Fibroblast of skin of left quadriceps (primary cell): ENCODE data around the gene ZNF521.

Source experiments
- DNase-seq, 2 experiments: peaks; one replicate each; pipeline ENCODE4 v3.0.0-alpha.2; 2013; ENCODE audit warnings: low read depth in 2 of 2

ZNF521 gene

GRCh38 chr18:25075783-25076182 is 276.2 kb downstream of the ZNF521 start:
- peak; percentile 49 to 51 for DNase-seq

- no peak for DNase-seq
Measured at GRCh38 chr18:25075331-25075730, 276.6 kb downstream of the ZNF521 start.

DNA sequence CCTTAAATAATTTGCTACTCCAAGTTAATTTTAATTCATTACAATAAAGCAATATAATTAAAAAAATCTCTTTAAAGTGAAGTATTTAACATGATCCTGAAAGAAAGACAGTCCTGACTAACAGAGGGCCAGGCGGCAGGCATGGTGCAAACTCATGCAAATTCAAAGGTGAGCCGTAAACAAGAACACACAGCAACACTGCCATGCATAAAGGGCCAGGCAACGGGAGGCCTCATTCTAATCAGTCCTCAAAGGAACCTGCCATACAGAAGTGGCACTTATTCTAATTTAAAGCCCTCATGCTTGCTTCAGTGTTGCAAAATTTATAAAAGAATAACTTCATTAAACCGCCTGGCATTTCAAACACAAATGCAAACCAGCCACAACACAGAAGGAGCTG is 277.0 kb downstream of the ZNF521 start:
- no peak for DNase-seq

- no peak for DNase-seq
Measured at GRCh38 chr18:25072205-25072604, 279.8 kb downstream of the ZNF521 start.

- no peak for DNase-seq
Measured at GRCh38 chr18:25067275-25068025, 284.5 kb downstream of the ZNF521 start.

DNA sequence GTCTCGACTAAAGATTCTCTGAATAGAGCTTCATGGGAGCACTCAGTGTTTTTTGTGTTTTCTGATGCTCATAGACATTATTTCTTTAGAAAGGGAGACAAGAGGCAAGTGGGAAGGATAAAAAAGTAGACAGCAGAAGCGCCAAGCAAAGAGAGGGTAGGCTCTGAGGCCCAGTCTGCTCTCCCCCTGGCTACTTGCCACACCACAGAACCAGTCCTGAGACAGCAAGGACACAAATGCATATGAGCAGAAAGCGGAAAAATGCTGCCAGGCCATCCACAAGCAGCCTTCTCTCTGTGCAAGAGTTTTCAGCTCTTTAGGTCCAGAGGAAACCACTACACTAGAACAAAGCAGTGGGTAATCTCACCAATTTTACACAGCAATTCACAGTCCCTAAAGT is 285.4 kb downstream of the ZNF521 start:
- no peak for DNase-seq

GRCh38 chr18:25062720-25063119 is 289.2 kb downstream of the ZNF521 start:
- DNase-seq, result no peak

DNA sequence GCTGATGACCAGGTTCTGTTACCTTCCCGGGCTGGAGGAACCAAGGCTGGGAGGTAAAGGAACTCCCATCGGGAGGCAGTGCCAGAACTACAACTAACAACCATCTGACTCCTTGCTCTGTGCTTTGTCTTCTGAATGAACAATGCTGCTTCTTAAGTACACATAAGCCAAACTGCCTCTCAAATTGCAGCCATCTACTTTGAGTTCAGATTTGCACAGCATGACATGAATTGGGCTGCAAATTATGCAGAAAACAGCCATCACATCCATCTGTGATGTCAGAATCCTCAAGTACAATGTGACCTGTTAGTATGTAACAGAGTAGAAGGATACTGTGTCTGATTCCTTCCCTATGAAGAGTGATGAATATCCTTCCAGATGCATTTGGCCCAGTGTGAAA is 290.6 kb downstream of the ZNF521 start:
- no peak for DNase-seq

DNA sequence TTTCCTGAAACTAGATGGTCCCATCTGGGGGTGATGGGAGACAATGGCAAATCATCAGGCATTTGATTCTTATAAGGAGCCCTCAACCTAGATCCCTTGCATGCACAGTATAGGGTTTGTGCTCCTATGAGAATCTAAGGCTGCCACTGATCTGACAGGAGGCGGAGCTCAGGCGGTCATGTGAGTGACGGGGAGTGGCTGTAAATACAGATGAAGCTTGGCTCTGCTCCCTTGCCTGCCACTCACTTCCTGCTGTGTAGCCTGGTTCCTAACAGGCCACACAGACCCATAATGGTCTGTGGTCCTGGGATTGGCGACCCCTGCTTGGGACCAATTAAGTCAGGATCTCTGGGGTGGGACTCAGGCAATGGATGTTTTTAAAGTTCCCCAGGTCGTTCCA is 293.4 kb downstream of the ZNF521 start:
- no peak for DNase-seq

DNA sequence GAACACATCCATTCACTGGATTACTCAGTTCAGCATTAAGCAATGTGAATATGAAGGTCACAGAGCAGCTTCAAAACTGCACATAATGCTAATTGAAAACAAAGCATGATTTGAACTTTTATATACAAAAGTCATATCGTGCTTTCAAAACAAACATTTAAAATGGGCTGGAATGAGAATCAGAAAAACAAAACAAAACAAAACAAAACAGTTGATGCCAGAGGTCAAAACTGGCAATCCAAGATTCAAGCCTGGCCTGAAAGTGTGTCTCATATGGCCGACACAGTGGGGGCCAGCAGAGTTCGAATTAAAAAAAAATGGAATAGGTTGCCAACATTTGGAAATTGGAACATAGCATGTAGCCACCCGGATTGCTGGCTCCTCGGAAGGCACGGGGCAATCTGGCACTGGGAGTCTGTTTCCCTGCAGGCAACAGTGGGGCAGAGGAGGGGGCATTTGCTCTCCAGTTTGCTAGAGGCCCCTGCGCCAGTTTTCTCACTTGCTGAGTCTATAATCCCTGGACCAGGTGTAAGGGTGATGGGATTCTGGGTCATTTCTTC is 294.4 kb downstream of the ZNF521 start:
- no peak for DNase-seq

- DNase-seq, result no peak
Measured at GRCh38 chr18:25056429-25056828, 295.5 kb downstream of the ZNF521 start.

GRCh38 chr18:25055076-25055475 is 296.9 kb downstream of the ZNF521 start:
- peak in 1 of 2 experiments; percentile 11 for DNase-seq

DNA sequence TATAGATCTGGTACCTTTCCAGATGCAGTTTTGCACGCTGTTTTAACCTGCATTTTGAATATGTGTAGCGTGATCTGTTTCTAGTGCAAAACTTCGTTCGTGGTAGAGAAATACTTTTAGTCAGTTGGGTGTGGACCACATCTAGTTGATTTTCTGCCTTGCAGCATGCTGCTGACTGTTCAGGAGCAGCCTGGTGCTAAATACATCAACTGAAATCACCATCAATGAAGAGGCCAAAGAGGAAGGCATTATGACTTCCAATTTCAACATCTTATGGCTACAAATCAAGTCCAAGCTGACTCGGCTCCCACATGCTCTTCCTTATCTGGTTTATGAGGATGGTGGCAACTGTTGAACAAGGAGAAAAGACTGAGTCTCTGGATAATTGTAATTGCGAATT is 298.5 kb downstream of the ZNF521 start:
- DNase-seq, result no peak

DNA sequence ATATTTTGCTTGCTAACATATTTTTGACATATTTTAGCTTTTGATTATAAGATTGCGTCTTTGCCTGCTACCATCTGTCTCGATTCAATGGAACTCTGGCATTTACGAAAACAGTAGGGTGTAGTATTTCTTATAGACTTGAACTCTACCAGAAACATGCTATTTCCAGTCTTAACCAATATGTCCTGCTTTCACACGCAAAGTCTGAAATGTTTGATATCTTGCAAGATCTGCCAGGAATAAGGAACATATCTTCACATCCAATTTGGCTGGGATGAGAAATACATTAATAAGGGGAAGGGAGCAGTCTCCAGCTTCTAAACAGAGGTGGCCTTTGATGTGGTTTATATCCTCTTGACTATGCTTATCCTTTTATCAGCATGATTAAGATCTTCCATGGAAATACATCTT is 299.4 kb downstream of the ZNF521 start:
- peak in 1 of 2 experiments; percentile 7 for DNase-seq

DNA sequence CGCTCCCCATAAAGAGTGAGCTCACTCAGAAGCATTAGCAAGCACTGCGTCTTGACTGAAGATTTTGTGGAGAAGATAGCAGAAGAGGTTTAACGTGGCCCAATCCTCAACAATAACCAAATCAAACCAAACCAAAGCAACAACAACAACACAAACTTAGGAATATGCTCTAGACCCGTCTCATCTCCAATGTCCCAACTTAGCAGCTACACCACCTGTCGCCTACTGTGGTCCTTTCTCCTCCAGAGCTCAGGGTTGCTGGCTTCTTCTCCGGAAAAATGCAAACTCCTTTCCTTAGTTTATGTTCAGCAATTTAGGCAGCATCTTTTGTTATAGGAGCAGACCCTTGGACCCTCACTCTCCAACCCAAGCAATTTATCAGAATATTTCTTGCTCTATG is 301.4 kb downstream of the ZNF521 start:
- DNase-seq, result no peak

DNA sequence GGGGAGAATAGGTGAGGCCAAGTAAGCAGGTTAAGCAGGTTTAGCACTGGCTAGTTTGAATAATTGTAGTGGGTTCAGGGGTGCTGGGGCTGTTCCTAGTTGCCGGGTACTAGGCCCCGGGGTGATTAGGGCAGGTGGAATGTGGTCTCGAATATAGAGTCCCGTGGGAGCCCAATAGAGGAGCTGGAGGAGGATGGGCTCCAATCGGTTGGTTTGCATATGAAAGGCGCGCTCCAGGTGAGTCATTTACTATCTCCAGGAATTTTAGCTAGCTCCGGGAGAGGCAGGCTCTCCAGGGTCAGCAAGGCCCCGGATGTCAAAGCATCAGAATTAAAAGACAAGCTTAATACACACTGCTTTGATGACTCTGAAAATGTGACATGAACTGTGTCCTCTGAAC is 304.0 kb downstream of the ZNF521 start:
- DNase-seq, result no peak

DNA sequence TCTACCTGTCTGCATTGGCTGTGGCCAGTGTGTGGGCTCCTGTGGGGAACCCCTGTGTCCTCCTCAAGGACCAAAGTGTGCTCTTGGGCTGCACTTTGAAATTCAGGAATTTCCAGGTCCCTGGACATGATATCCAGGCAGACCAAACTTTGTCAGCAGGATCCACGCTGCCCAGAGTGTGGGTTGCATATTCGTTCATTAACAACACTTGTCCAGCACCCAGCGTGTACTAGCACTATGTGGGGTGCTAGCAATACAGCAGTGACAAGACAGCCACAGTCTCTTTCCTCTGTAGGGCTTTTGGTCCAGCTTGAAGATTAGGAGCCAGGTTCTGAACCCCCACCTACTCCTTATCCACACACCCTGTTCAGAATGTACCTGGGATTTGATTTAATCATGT is 304.5 kb downstream of the ZNF521 start:
- no peak for DNase-seq

DNA sequence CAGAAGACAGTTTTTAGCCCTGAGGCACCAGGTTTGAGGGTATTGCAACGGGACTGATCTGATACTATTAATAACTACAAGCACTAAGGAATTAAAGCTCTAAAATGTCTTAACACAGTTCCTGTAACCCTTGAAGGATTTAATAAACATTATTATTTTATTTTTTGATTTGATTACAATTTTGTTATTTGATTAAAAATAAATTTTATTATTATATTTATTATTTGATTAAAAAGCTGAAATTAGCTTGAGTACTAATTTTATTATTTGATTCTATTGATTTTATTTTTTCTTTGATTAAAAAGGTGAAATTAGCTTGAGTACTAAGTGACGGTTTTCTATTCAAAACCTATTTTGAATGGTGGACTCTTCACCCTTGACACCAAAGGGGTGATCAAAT is 307.3 kb downstream of the ZNF521 start:
- no peak for DNase-seq

DNA sequence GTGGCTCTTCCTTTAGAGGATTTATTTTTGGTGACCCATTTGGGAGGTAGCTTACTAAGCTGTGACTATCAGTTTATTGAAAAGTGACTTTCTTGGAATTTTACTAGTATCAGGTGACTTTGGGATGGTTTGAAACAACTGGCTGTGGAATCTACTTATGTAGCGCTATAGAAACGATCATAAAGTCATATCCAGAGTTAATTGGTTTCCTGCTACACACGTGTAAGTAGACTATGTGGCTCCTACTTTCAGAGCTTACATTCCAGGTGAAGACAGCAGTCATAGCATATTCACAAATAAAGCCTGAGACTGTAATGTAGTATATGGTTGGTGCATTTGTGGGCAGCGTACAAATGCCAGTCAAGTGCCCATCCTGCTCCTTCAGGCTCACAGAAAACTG is 308.9 kb downstream of the ZNF521 start:
- DNase-seq, result no peak

GRCh38 chr18:25042641-25043051 is 309.3 kb downstream of the ZNF521 start:
- no peak for DNase-seq

- DNase-seq, result no peak
Measured at GRCh38 chr18:25039781-25040180, 312.2 kb downstream of the ZNF521 start.

- no peak for DNase-seq
Measured at GRCh38 chr18:25038261-25038660, 313.7 kb downstream of the ZNF521 start.

- DNase-seq, result no peak
Measured at GRCh38 chr18:25033747-25034471, 318.1 kb downstream of the ZNF521 start.
